HCT116 (cell line): ENCODE results near the gene GGCT. TPM values are rescaled to one million over a fixed set of nuclear protein-coding genes. Genes with fewer than 3 reads are reported as not detected.

Source experiments
- ATAC-seq: fragments of 200-7000 bp; cut with Tn5 transposase; 2 replicates; pipeline ENCODE4 v1.9.1; 2020; ENCODE audit warnings: mild to moderate bottlenecking, moderate library complexity
- BruUV-seq: library from RNA; stranded (reverse); fragments of 400-500 nt; replicated peaks from 2 replicates; lab custom pipeline; 2021; lab: Mats Ljungman, UMichigan
- CTCF ChIA-PET: fragments of 300-600 bp; sonication (Branson Sonifier 250); formaldehyde crosslinking; loops from one replicate; lab custom pipeline; 2021; ENCODE audit warnings: antibody characterized with exemption; lab: Charles Lee
- POLR2A ChIA-PET: fragments of 300-600, 350-600 bp; sonication (Branson Sonifier 250); formaldehyde crosslinking; loops from one replicate; lab custom pipeline; 2021; ENCODE audit warnings: antibody characterized with exemption; lab: Charles Lee
- RAD21 ChIA-PET, 2 experiments: fragments of 300-600 bp; sonication (Branson Sonifier 250); formaldehyde crosslinking; loops; one replicate each; lab custom pipeline; 2023; ENCODE audit warnings: low total read pairs in 2 of 2; ENCODE audit not compliant: uncharacterized antibody in 2 of 2, unreplicated experiment in 2 of 2, low non-redundant PET in 1 of 2; lab: Charles Lee
- DNase-seq: peaks from one replicate; pipeline ENCODE4 v3.0.0-alpha.2; 2010; ENCODE audit warnings: low read depth, low spot score
- H2AFZ ChIP-seq: fragments of 200-600 bp; shearing (Covaris generic), sonication (generic); 2 replicates; pipeline ENCODE4 v1.6.1; 2017; ENCODE audit warnings: low read depth, mixed run types, mixed read lengths, antibody characterized with exemption, low read length; ENCODE audit not compliant: poor library complexity, severe bottlenecking
- H3K27ac ChIP-seq: 2 replicates; pipeline ENCODE4 v1.5.1; 2012; ENCODE audit warnings: low read depth, low read length
- H3K27me3 ChIP-seq: fragments of 200-600 bp; sonication (generic); 2 replicates; pipeline ENCODE4 v1.6.1; 2016; ENCODE audit warnings: mixed run types, low read length, mixed read lengths; ENCODE audit not compliant: insufficient read depth
- H3K36me3 ChIP-seq, 2 experiments: fragments of 200-500 bp in 1 of 2; fragments of 200-600 bp in 1 of 2; sonication (Bioruptor generic) in 1 of 2; sonication (generic) in 1 of 2; 2 replicates each; pipeline versions ENCODE4 v1.5.1 to v1.6.1; 2014 to 2016; ENCODE audit warnings: low read length in 2 of 2, inconsistent platforms in 1 of 2, mixed read lengths in 1 of 2, mixed run types in 1 of 2; ENCODE audit not compliant: insufficient read depth in 2 of 2, control insufficient read depth in 1 of 2
- H3K4me1 ChIP-seq, 2 experiments: fragments of 200-600 bp in 1 of 2; sonication (generic) in 1 of 2; 2 replicates each; pipeline versions ENCODE4 v1.5.1 to v1.6.1; 2012 to 2017; ENCODE audit warnings: low read length in 2 of 2, inconsistent platforms in 1 of 2, mild to moderate bottlenecking in 1 of 2, mixed read lengths in 1 of 2, mixed run types in 1 of 2, moderate library complexity in 1 of 2; ENCODE audit not compliant: insufficient read depth in 2 of 2, control insufficient read depth in 1 of 2
- H3K4me2 ChIP-seq: fragments of 200-600 bp; sonication (generic); 2 replicates; pipeline ENCODE4 v1.6.1; 2017; ENCODE audit warnings: mixed run types, low read length, mixed read lengths
- H3K4me3 ChIP-seq, 2 experiments: fragments of 200-600 bp in 1 of 2; sonication (generic) in 1 of 2; replicated peaks in 1 of 2; 2 replicates each; pipeline ENCODE4 v1.5.1; 2011 to 2016; ENCODE audit warnings: low read length in 2 of 2, control low read depth in 1 of 2, low read depth in 1 of 2, mild to moderate bottlenecking in 1 of 2, mixed read lengths in 1 of 2, mixed run types in 1 of 2
- H3K79me2 ChIP-seq: fragments of 200-600 bp; sonication (generic); 2 replicates; pipeline ENCODE4 v1.6.1; 2017; ENCODE audit warnings: mild to moderate bottlenecking, mixed run types, low read length, moderate library complexity, mixed read lengths; ENCODE audit not compliant: insufficient read depth
- H3K9ac ChIP-seq: fragments of 200-600 bp; sonication (generic); 2 replicates; pipeline ENCODE4 v1.6.1; 2016; ENCODE audit warnings: low read length, mixed read lengths
- H3K9me2 ChIP-seq: fragments of 200-600 bp; sonication (generic), shearing (Covaris generic); 2 replicates; pipeline ENCODE4 v1.6.1; 2017; ENCODE audit warnings: mixed run types, mild to moderate bottlenecking, moderate library complexity; ENCODE audit not compliant: insufficient read depth
- H3K9me3 ChIP-seq, 2 experiments: fragments of 200-500 bp in 1 of 2; fragments of 200-600 bp in 1 of 2; sonication (Bioruptor generic) in 1 of 2; sonication (generic) in 1 of 2; 2 replicates each; pipeline ENCODE4 v1.6.1; 2014 to 2017; ENCODE audit warnings: low read length in 2 of 2, mixed read lengths in 2 of 2, inconsistent platforms in 1 of 2, low read depth in 1 of 2, mild to moderate bottlenecking in 1 of 2, mixed run types in 1 of 2, moderate library complexity in 1 of 2; ENCODE audit not compliant: control insufficient read depth in 1 of 2, insufficient read depth in 1 of 2
- H4K20me1 ChIP-seq: fragments of 200-600 bp; sonication (generic), shearing (Covaris generic); 2 replicates; pipeline ENCODE4 v1.6.1; 2017; ENCODE audit warnings: mixed run types, mild to moderate bottlenecking, moderate library complexity; ENCODE audit not compliant: insufficient read depth
- ATF3 ChIP-seq: IDR thresholded peaks from 2 replicates; pipeline ENCODE4 v1.6.1; 2012
- CBX3 ChIP-seq: IDR thresholded peaks from 2 replicates; pipeline ENCODE4 v1.6.1; 2012; ENCODE audit warnings: low read depth
- EGR1 ChIP-seq: IDR thresholded peaks from 2 replicates; pipeline ENCODE4 v1.6.1; 2012; ENCODE audit warnings: low read depth
- ELF1 ChIP-seq: IDR thresholded peaks from 2 replicates; pipeline ENCODE4 v1.6.1; 2012; ENCODE audit warnings: low read depth, borderline replicate concordance
- FOSL1 ChIP-seq: IDR thresholded peaks from 2 replicates; pipeline ENCODE4 v1.6.1; 2012; ENCODE audit warnings: low read depth
- JUND ChIP-seq: IDR thresholded peaks from 2 replicates; pipeline ENCODE4 v1.6.1; 2012
- POLR2A ChIP-seq: IDR thresholded peaks from 2 replicates; pipeline ENCODE4 v1.7.0; 2011; ENCODE audit warnings: borderline replicate concordance; ENCODE audit not compliant: insufficient read depth, insufficient read length; ENCODE audit errors: extremely low read depth
- REST ChIP-seq: IDR thresholded peaks from 2 replicates; pipeline ENCODE4 v1.6.1; 2012; ENCODE audit warnings: low read depth
- SP1 ChIP-seq: IDR thresholded peaks from 2 replicates; pipeline ENCODE4 v1.6.1; 2012; ENCODE audit warnings: low read depth
- intact Hi-C: fragments of 100-400 bp; cut with micrococcal nuclease; formaldehyde crosslinking; loops from 2 replicates; pipeline ENCODE4 v1.10.0; 2022
- total RNA-seq: library from RNA; stranded (reverse); gene quantifications from one replicate; pipeline ENCODE4 v1.2.1, GENCODE V29; 2021; ENCODE audit not compliant: unreplicated experiment
- TF ChIP-seq, protein P1 (sequence below): IDR thresholded peaks from 2 replicates; pipeline ENCODE4 v1.6.1; 2011; ENCODE audit warnings: mild to moderate bottlenecking, low read length, moderate library complexity; ENCODE audit not compliant: insufficient replicate concordance; ENCODE audit errors: extremely low read depth
- TF ChIP-seq, protein P2 (sequence below): IDR thresholded peaks from 2 replicates; pipeline ENCODE4 v1.6.1; 2012

The GGCT gene
- total RNA-seq, 1 experiment from 2014 or later, result 60.6 TPM

GRCh38 chr7:30513762-30514161 is 9.1 kb upstream of the GGCT start:
- no peaks in the 10 kb centered on the region for H3K9me2 ChIP-seq
- ATAC-seq (no peak), DNase-seq (no peak)
- H3K9me3 ChIP-seq, result no peaks in the 10 kb centered on the region
- no peak overlapping the region for H3K27ac ChIP-seq
- H3K4me1 ChIP-seq, result no peaks in the 10 kb centered on the region; a peak in 1 of 4 replicates
- no peak overlapping the region for H3K9ac ChIP-seq
- ChIA-PET CTCF (no interaction called here), RAD21 (no interaction called here), POLR2A (no interaction called here)
- no TSS peak for BruUV-seq
- H2AFZ ChIP-seq, result no peak overlapping the region
- intact Hi-C loops, result no loop called here
- H3K36me3 ChIP-seq, result no peaks in the 10 kb centered on the region
- H3K4me2 ChIP-seq, result no peak overlapping the region
- no peak overlapping the region for H3K4me3 ChIP-seq
- H4K20me1 ChIP-seq, result no peaks in the 10 kb centered on the region
- TF ChIP-seq POLR2A (no peak), JUND (no peak), ATF3 (no peak), CBX3 (no peak), EGR1 (no peak), SP1 (no peak), ELF1 (no peak), FOSL1 (no peak), REST (no peak)
- TF ChIP-seq, protein P1, sequence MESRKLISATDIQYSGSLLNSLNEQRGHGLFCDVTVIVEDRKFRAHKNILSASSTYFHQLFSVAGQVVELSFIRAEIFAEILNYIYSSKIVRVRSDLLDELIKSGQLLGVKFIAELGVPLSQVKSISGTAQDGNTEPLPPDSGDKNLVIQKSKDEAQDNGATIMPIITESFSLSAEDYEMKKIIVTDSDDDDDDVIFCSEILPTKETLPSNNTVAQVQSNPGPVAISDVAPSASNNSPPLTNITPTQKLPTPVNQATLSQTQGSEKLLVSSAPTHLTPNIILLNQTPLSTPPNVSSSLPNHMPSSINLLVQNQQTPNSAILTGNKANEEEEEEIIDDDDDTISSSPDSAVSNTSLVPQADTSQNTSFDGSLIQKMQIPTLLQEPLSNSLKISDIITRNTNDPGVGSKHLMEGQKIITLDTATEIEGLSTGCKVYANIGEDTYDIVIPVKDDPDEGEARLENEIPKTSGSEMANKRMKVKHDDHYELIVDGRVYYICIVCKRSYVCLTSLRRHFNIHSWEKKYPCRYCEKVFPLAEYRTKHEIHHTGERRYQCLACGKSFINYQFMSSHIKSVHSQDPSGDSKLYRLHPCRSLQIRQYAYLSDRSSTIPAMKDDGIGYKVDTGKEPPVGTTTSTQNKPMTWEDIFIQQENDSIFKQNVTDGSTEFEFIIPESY, result no peak
- TF ChIP-seq, protein P2, sequence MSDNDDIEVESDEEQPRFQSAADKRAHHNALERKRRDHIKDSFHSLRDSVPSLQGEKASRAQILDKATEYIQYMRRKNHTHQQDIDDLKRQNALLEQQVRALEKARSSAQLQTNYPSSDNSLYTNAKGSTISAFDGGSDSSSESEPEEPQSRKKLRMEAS, result no peak
- no peaks in the 10 kb centered on the region for H3K79me2 ChIP-seq
- H3K27me3 ChIP-seq, result no peaks in the 10 kb centered on the region
